Breast epithelium (tissue), 4 donors: ENCODE measurements around the gene FBLL1. TPM values are rescaled to one million over a fixed set of nuclear protein-coding genes. Genes with fewer than 3 reads are reported as not detected.

Experiments used
- DNase-seq, 2 donors: peaks; one replicate each; pipeline ENCODE4 v3.0.0-alpha.2; 2019; ENCODE audit warnings: low spot score in 2 of 2
- H3K27ac ChIP-seq, 2 donors: fragments of 200-600 bp; sonication (generic) in 1 of 2; one replicate each; pipeline ENCODE4 v1.5.1; 2016 to 2019; ENCODE audit warnings: mild to moderate bottlenecking in 1 of 2
- H3K27me3 ChIP-seq, 2 donors: fragments of 200-600 bp; sonication (generic) in 1 of 2; one replicate each; pipeline versions ENCODE4 v1.5.1 to v1.6.0; 2017 to 2019; ENCODE audit warnings: control low read depth in 1 of 2, mild to moderate bottlenecking in 1 of 2
- H3K36me3 ChIP-seq: fragments of 200-600 bp; one replicate; pipeline ENCODE4 v1.5.1; 2019
- H3K4me1 ChIP-seq, 2 donors: fragments of 200-600 bp; sonication (generic); one replicate each; pipeline ENCODE4 v1.5.1; 2016 to 2019; ENCODE audit warnings: control low read depth in 1 of 2
- H3K4me3 ChIP-seq, 3 donors: fragments of 200-600 bp; sonication (generic); 1 replicate in 2 of 3; 2 replicates in 1 of 3; pipeline ENCODE4 v1.5.1; 2016 to 2019; ENCODE audit warnings: mild to moderate bottlenecking in 3 of 3, moderate library complexity in 2 of 3
- H3K9me3 ChIP-seq, 2 donors: fragments of 200-600 bp; sonication (generic) in 1 of 2; one replicate each; pipeline ENCODE4 v1.5.1; 2016 to 2019; ENCODE audit warnings: control low read depth in 1 of 2
- POLR2A ChIP-seq: fragments of 450-650 bp; IDR thresholded peaks from one replicate; pipeline ENCODE4 v1.6.1; 2016; ENCODE audit warnings: antibody characterized with exemption, mild to moderate bottlenecking, moderate library complexity
- POLR2AphosphoS5 ChIP-seq, 3 donors: sonication (generic); formaldehyde crosslinking; IDR thresholded peaks; one replicate each; pipeline ENCODE4 v1.6.1; 2017; ENCODE audit warnings: antibody characterized with exemption in 3 of 3
- intact Hi-C: fragments of 100-400 bp; cut with DNase I; formaldehyde crosslinking; loops from one replicate; pipeline ENCODE4 v1.15.1; 2023; ENCODE audit warnings: low total_unique reads
- total RNA-seq, 3 donors: library from RNA; depleted of rRNA; stranded (reverse); fragments of >200 nt; gene quantifications; one replicate each; pipeline ENCODE4 v1.1.0, GENCODE V29; 2016
- TF ChIP-seq, protein P1 (sequence below), 3 donors: fragments of 450-650 bp; IDR thresholded peaks; one replicate each; pipeline ENCODE4 v1.5.1; 2016 to 2017; ENCODE audit warnings: antibody characterized with exemption in 3 of 3, mild to moderate bottlenecking in 3 of 3, moderate library complexity in 3 of 3

Gene FBLL1
- total RNA-seq, 3 donors from 2014 or later, result 0.32 to 1.6 (median 0.33) TPM

DNA sequence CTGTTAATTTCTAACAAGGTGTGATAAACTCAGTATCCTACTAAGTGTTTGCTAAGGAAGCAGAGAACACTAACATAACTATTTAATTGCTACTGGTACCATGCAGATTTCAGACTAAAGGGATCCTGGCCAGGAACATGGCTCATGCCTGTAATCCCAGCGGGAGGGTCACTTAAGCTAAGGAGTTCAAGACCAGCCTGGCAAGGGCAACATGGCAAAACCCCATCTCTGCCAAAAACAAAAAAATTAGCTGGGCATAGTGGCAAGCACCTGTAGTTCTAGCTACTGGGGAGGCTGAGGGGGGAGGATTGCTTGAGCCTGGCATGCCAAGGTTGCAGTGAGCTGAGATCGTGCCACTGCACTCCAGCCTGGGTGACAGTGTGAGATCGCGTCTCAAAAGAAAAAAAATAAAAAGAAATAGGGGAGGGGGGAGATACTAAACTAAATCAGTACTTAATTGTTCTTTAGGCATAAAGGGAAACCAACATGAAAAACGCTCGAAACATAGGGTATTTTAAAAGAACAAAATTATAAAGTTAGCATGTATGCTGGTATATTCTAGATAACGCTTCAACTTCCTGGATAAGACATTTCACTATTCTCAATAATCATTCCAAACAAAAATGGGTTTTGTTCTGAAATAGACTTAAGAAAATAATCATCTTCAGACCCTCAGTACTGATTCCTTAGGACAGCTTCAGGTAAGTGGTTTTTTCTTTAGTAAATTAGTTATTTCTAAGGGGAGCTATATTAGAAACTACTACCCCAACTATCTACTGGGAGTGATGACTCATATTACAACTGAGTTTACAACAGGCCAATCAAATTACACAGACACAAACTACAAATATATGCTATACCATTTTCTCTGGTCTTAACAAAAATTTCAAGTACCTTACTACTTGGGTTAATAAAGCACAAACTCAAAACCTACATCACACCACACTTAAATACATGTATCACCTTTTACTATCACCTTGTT is 46.6 kb downstream of the FBLL1 start:
- no peaks in the 10 kb centered on the region for H3K9me3 ChIP-seq
- no peaks in the 10 kb centered on the region for H3K27me3 ChIP-seq
- H3K4me3 ChIP-seq, result no peak overlapping the region
- intact Hi-C loops, result no loop called here
- peaks cover 5 to 12% of the 10 kb centered on the region in 2 donors for H3K4me1 ChIP-seq
- DNase-seq, result no peak
- no peak for TF ChIP-seq POLR2AphosphoS5 (IDR thresholded peaks at IDR 0.05)
- TF ChIP-seq, protein P1, sequence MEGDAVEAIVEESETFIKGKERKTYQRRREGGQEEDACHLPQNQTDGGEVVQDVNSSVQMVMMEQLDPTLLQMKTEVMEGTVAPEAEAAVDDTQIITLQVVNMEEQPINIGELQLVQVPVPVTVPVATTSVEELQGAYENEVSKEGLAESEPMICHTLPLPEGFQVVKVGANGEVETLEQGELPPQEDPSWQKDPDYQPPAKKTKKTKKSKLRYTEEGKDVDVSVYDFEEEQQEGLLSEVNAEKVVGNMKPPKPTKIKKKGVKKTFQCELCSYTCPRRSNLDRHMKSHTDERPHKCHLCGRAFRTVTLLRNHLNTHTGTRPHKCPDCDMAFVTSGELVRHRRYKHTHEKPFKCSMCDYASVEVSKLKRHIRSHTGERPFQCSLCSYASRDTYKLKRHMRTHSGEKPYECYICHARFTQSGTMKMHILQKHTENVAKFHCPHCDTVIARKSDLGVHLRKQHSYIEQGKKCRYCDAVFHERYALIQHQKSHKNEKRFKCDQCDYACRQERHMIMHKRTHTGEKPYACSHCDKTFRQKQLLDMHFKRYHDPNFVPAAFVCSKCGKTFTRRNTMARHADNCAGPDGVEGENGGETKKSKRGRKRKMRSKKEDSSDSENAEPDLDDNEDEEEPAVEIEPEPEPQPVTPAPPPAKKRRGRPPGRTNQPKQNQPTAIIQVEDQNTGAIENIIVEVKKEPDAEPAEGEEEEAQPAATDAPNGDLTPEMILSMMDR (IDR thresholded peaks at IDR 0.05), result no peak
- TF ChIP-seq POLR2A, result no peak
- H3K36me3 ChIP-seq, result no peaks in the 10 kb centered on the region
- H3K27ac ChIP-seq, result no peak overlapping the region

- TF ChIP-seq POLR2AphosphoS5 (IDR thresholded peaks at IDR 0.05), result no peak
- TF ChIP-seq, protein P1 (IDR thresholded peaks at IDR 0.05), result no peak
- TF ChIP-seq POLR2A, result no peak
- Histone ChIP-seq H3K36me3 (no peaks in the 10 kb centered on the region), H3K9me3 (no peaks in the 10 kb centered on the region), H3K27ac (peak overlapping the region; percentile 96 to 98), H3K27me3 (no peaks in the 10 kb centered on the region), H3K4me1 (peaks cover 5 to 12% of the 10 kb centered on the region in 2 donors), H3K4me3 (peak overlapping the region; percentile 91 to 100 (median 96))
- no peak for DNase-seq
- intact Hi-C loops, result no loop called here
Observed at GRCh38 chr5:168578006-168578405, 48.9 kb downstream of the FBLL1 start.

DNA sequence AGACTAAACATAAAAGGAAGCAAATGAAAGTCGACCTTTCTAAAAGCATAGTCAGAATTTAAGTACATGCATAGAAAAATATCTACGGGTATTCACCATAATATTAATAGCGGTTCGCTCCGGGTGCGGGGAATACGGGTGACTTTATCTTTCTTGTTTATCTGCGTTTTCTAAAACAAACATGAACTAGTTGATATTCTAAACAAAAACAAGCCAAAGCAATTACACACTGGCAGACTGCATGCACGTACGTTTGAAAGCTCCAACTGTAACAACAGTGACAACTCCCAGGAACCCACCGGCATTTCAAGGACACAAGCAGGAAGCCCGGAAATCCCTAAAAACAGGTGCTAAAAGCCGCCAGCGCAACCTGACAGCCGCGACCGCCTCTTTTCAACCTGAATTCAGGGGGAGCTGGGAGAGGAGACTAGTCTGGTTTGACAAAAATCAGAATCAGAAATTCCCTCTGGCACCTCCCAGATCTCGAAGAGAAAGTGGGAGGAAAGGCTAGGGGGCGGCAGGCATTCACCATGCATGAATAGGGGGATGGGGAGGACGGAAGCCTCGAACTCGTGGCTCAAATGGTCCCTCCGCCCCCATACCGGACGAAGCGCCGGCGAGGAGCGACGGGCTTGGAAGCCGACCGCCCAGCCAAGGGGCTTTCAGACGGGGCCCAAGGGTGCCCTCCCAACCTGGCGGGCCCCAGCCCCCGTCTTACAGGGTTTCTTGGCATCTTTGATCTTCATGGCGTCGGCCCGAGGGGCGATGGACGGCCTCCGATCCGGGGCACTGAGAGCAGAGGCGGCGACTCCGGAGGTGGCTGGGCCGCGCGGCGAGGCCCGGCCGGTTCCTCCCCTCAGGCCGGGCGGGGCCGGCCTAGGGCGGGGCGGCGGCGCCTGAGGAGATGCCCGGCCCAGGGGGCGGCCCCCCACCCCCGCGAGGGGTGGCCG is 49.7 kb downstream of the FBLL1 start, which contains the start of gene PANK3:
Gene PANK3 (minus strand): TSS at position 831 of the 950 bp plus-strand sequence. CDS start 85 bp downstream, at position 746.
- peak in 1 of 2 donors; percentile 69 for DNase-seq
- H3K27me3 ChIP-seq, result no peaks in the 10 kb centered on the region
- no peaks in the 10 kb centered on the region for H3K9me3 ChIP-seq
- H3K27ac ChIP-seq, result peak within 1 kb of the TSS; percentile 96 to 98
- TF ChIP-seq POLR2A (no peak), POLR2AphosphoS5 (IDR thresholded peaks at IDR 0.05) (no peak)
- TF ChIP-seq, protein P1 (IDR thresholded peaks at IDR 0.05), result no peak
- H3K4me1 ChIP-seq, result peaks cover 5 to 12% of the 10 kb centered on the region in 2 donors
- peak within 1 kb of the TSS; percentile 91 to 100 (median 96) for H3K4me3 ChIP-seq
- no peaks in the 10 kb centered on the region for H3K36me3 ChIP-seq
- intact Hi-C loops, result no loop called here

DNA sequence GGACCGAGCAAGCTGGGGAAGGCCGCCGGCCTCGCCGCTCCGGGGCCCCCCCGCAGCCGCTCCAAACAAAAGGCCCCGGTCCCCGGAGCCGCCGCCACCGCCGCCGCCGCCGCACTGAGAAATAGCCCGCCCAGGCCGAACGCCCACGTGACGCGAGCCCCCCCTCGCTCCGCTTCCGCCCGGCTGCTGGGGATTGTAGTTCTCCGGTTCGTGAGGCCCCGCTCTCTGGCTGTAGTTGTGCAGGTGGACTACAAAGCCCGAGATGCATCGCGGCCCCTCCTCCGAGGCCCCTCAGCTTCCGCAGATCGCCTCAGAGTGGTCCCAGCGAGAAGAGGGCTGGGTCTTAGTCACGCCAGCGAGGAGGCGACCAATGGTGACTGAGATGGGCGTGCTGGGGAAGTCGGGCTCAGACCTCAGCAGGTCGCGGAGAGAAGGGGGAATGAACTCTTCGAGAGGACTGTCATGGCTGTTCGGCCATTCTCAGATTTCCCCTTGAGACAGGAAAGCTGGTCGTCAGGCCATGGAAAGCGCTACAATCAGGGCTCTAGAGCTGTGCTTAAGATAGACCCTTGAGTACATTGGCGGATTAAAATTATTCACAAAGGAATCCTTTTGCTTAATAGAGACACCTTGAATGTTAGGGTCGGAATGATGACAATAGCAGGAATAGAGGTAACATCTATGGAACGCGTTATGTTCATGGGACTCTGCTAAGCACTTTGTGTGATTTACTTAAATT is 50.6 kb downstream of the FBLL1 start:
- intact Hi-C loops, result no loop called here
- Histone ChIP-seq H3K27me3 (no peaks in the 10 kb centered on the region), H3K27ac (peak overlapping the region; percentile 96 to 98), H3K9me3 (no peaks in the 10 kb centered on the region), H3K4me3 (peak overlapping the region; percentile 91 to 100 (median 96)), H3K4me1 (peaks cover 5 to 12% of the 10 kb centered on the region in 2 donors), H3K36me3 (no peaks in the 10 kb centered on the region)
- peak; percentile 99 for DNase-seq
- TF ChIP-seq POLR2A (peak; percentile 79), POLR2AphosphoS5 (IDR thresholded peaks at IDR 0.05) (peak in 2 of 3 donors; percentile 87 to 93)
- TF ChIP-seq, protein P1 (IDR thresholded peaks at IDR 0.05), result no peak
